PC-3 (cell line): ENCODE data around the gene RCOR1. TPM values are rescaled to one million over a fixed set of nuclear protein-coding genes. Genes with fewer than 3 reads are reported as not detected.
"Not testable (repeated sequence)": the region's sequence is repeated elsewhere in the genome, so short reads cannot be mapped to it uniquely, and the experiment has no call there.

Source experiments
- ATAC-seq: fragments of 200-7000 bp; cut with Tn5 transposase; 2 replicates; pipeline ENCODE4 v1.9.1; 2020; ENCODE audit warnings: mild to moderate bottlenecking, moderate library complexity
- BruUV-seq: library from RNA; stranded (reverse); fragments of 400-500 nt; replicated peaks from 2 replicates; lab custom pipeline; 2021; lab: Mats Ljungman, UMichigan
- CTCF ChIA-PET: fragments of 300-600 bp; sonication (Branson Sonifier 250); formaldehyde crosslinking; loops from one replicate; lab custom pipeline; 2022; ENCODE audit warnings: antibody characterized with exemption; lab: Charles Lee
- POLR2A ChIA-PET: fragments of 300-600 bp; sonication (Branson Sonifier 250); formaldehyde crosslinking; loops from one replicate; lab custom pipeline; 2022; ENCODE audit warnings: antibody characterized with exemption; ENCODE audit not compliant: unreplicated experiment; lab: Charles Lee
- DNase-seq: peaks from one replicate; pipeline ENCODE4 v3.0.0-alpha.2; 2015
- H2AFZ ChIP-seq: fragments of 300-600 bp; sonication (generic); 2 replicates; pipeline ENCODE4 v1.6.0; 2016; ENCODE audit warnings: antibody characterized with exemption, low read length
- H3F3A ChIP-seq: fragments of 300-600 bp; sonication (generic); one replicate; pipeline ENCODE4 v1.6.0; 2017; ENCODE audit warnings: antibody characterized with exemption, low read length, control low read depth, mild to moderate bottlenecking; ENCODE audit not compliant: unreplicated experiment
- H3K27ac ChIP-seq: fragments of 300-600 bp; sonication (generic); 2 replicates; pipeline ENCODE4 v1.5.1; 2016; ENCODE audit warnings: mild to moderate bottlenecking, low read length
- H3K27me3 ChIP-seq: fragments of 300-600 bp; sonication (generic); 2 replicates; pipeline ENCODE4 v1.6.1; 2016; ENCODE audit warnings: low read length, mixed read lengths
- H3K36me3 ChIP-seq: fragments of 300-600 bp; sonication (generic); 2 replicates; pipeline ENCODE4 v1.6.1; 2016; ENCODE audit warnings: low read depth, mixed run types, low read length, mixed read lengths
- H3K4me1 ChIP-seq: fragments of 300-600 bp; sonication (generic); 2 replicates; pipeline ENCODE4 v1.5.1; 2016; ENCODE audit warnings: low read length; ENCODE audit not compliant: insufficient read depth
- H3K4me2 ChIP-seq: fragments of 300-600 bp; sonication (generic); 2 replicates; pipeline ENCODE4 v1.6.0; 2016; ENCODE audit warnings: low read length
- H3K4me3 ChIP-seq: fragments of 300-600 bp; sonication (generic); 2 replicates; pipeline ENCODE4 v1.5.1; 2016; ENCODE audit warnings: mild to moderate bottlenecking, low read length, mixed read lengths
- H3K79me2 ChIP-seq: fragments of 300-600 bp; sonication (generic); 2 replicates; pipeline ENCODE4 v1.6.1; 2017; ENCODE audit warnings: low read length, mixed read lengths
- H3K9ac ChIP-seq: fragments of 300-600 bp; sonication (generic); 2 replicates; pipeline ENCODE4 v1.6.0; 2016; ENCODE audit warnings: mild to moderate bottlenecking, low read length
- H3K9me2 ChIP-seq: fragments of 300-600 bp; sonication (generic); replicated peaks from 2 replicates; pipeline ENCODE4 v1.6.1; 2016; ENCODE audit warnings: mixed run types, low read length, mixed read lengths
- H3K9me3 ChIP-seq: fragments of 300-600 bp; sonication (generic); 2 replicates; pipeline ENCODE4 v1.6.1; 2016; ENCODE audit warnings: low read length, mixed read lengths
- H4K20me1 ChIP-seq: fragments of 300-600 bp; sonication (generic); 2 replicates; pipeline ENCODE4 v1.6.1; 2016; ENCODE audit warnings: low read length, mixed read lengths
- CTCF ChIP-seq: fragments of 300-600 bp; sonication (generic); conservative IDR thresholded peaks from 2 replicates; pipeline ENCODE4 v1.5.1; 2017; ENCODE audit warnings: antibody characterized with exemption, low read depth, mild to moderate bottlenecking, low read length
- EZH2 ChIP-seq: fragments of 300-600 bp; sonication (generic); IDR thresholded peaks from one replicate; pipeline ENCODE4 v1.6.1; 2017; ENCODE audit warnings: antibody characterized with exemption, mild to moderate bottlenecking, low read length; ENCODE audit not compliant: unreplicated experiment
- EZH2phosphoT487 ChIP-seq: fragments of 300-600 bp; sonication (generic); IDR thresholded peaks from 2 replicates; pipeline ENCODE4 v1.6.1; 2018; ENCODE audit warnings: mild to moderate bottlenecking, antibody characterized with exemption, low read length, borderline replicate concordance
- intact Hi-C: fragments of 100-400 bp; cut with micrococcal nuclease; formaldehyde crosslinking; loops from 2 replicates; pipeline ENCODE4 v1.9.0; 2023
- total RNA-seq: library from RNA; depleted of rRNA; stranded (reverse); fragments of >200 nt; gene quantifications from 2 replicates; pipeline ENCODE4 v1.2.3, GENCODE V29; 2014

The RCOR1 gene
- total RNA-seq, 1 experiment from 2014 or later, result 22.2 TPM

GRCh38 chr14:102571478-102572042 is 20.9 kb upstream of the RCOR1 start:
- no peak overlapping the region for H3K4me3 ChIP-seq
- no peaks in the 10 kb centered on the region for H3K9me2 ChIP-seq
- POLR2A ChIA-PET, result no interaction called here
- peaks cover 12% of the 10 kb centered on the region for H3K4me1 ChIP-seq
- no peak overlapping the region for H3K9ac ChIP-seq
- CTCF ChIA-PET, result no interaction called here
- H3K36me3 ChIP-seq, result no peaks in the 10 kb centered on the region
- H3K27ac ChIP-seq, result no peak overlapping the region
- H3F3A ChIP-seq, result no peaks in the 10 kb centered on the region
- ATAC-seq (no peak), DNase-seq (no peak)
- H4K20me1 ChIP-seq, result no peaks in the 10 kb centered on the region
- no TSS peak for BruUV-seq
- H3K27me3 ChIP-seq, result no peaks in the 10 kb centered on the region
- H3K9me3 ChIP-seq, result no peaks in the 10 kb centered on the region
- no peaks in the 10 kb centered on the region for H3K79me2 ChIP-seq
- H3K4me2 ChIP-seq, result no peak overlapping the region
- H2AFZ ChIP-seq, result no peak overlapping the region; the same call in 1 of the 2 replicates
- intact Hi-C loops, result no loop called here
- TF ChIP-seq EZH2 (no peak), CTCF (no peak), EZH2phosphoT487 (no peak)

GRCh38 chr14:102573161-102573560 is 19.3 kb upstream of the RCOR1 start:
- H4K20me1 ChIP-seq, DNase-seq, H3K4me1 ChIP-seq, intact Hi-C loops, H3K36me3 ChIP-seq, H3K9me2 ChIP-seq, POLR2A ChIA-PET, H3K79me2 ChIP-seq, ATAC-seq, BruUV-seq, H2AFZ ChIP-seq, H3K9me3 ChIP-seq, H3F3A ChIP-seq, H3K4me2 ChIP-seq, H3K27me3 ChIP-seq, H3K4me3 ChIP-seq, CTCF ChIA-PET, H3K9ac ChIP-seq, H3K27ac ChIP-seq: not testable (repeated sequence)

- H3K9me3 ChIP-seq, result no peaks in the 10 kb centered on the region
- H3K9me2 ChIP-seq, result no peaks in the 10 kb centered on the region
- TF ChIP-seq EZH2 (no peak), CTCF (no peak), EZH2phosphoT487 (no peak)
- no peaks in the 10 kb centered on the region for H3K79me2 ChIP-seq
- intact Hi-C loops, result no loop called here
- no peak for DNase-seq
- no peak overlapping the region for H3K9ac ChIP-seq
- H3K27me3 ChIP-seq, result no peaks in the 10 kb centered on the region
- BruUV-seq, result no TSS peak
- H3K27ac ChIP-seq, result no peak overlapping the region
- H3K4me2 ChIP-seq, result no peak overlapping the region
- ATAC-seq, result no peak
- no peaks in the 10 kb centered on the region for H3K36me3 ChIP-seq
- H3K4me3 ChIP-seq, result no peak overlapping the region
- H2AFZ ChIP-seq, result no peak overlapping the region
- no peaks in the 10 kb centered on the region for H3F3A ChIP-seq
- H3K4me1 ChIP-seq, result no peaks in the 10 kb centered on the region; the same call in 1 of the 2 replicates
- ChIA-PET POLR2A (no interaction called here), CTCF (no interaction called here)
- H4K20me1 ChIP-seq, result no peaks in the 10 kb centered on the region
These were observed 18.8 kb upstream of the RCOR1 start for GRCh38 chr14:102573591-102574046.
